ENCODE results near the gene SCRN1. TPM values are rescaled to one million over a fixed set of nuclear protein-coding genes. Genes with fewer than 3 reads are reported as not detected.

Gene SCRN1
- total RNA-seq, 2 donors from 2014 or later: 20.4 to 30.4 TPM

GRCh38 chr7:29998489-29998888 lies 8.9 kb upstream of the SCRN1 start:
- intact Hi-C loops (cut with DNase I): no loop called here
- ATAC-seq: no peak
- H3K27ac ChIP-seq: no peak overlapping the region
- no peaks in the 10 kb centered on the region for H3K27me3 ChIP-seq
- H3K9me3 ChIP-seq: no peaks in the 10 kb centered on the region
- no peak for DNase-seq
- TF ChIP-seq CTCF (IDR thresholded peaks at IDR 0.05): no peak
- no peak for TF ChIP-seq POLR2A (IDR thresholded peaks at IDR 0.05)
- no peaks in the 10 kb centered on the region for H3K4me1 ChIP-seq
- no peak overlapping the region for H3K4me3 ChIP-seq
- H3K36me3 ChIP-seq (replicated peaks in 1 of 2; ENCODE audit: insufficient read depth in 1 of 2, low read depth in 2 of 2): no peaks in the 10 kb centered on the region

- H3K4me3 ChIP-seq: no peak overlapping the region
- no peak for ATAC-seq
These were observed 6.7 kb upstream of the SCRN1 start for GRCh38 chr7:29996321-29996720.

GRCh38 chr7:29995652-29996051 lies 6.1 kb upstream of the SCRN1 start:
- no peaks in the 10 kb centered on the region for H3K9me3 ChIP-seq
- no peaks in the 10 kb centered on the region for H3K4me1 ChIP-seq
- DNase-seq (no peak), ATAC-seq (no peak)
- H3K36me3 ChIP-seq (replicated peaks in 1 of 2; ENCODE audit: insufficient read depth in 1 of 2, low read depth in 2 of 2): no peaks in the 10 kb centered on the region
- H3K27ac ChIP-seq: no peak overlapping the region
- H3K27me3 ChIP-seq: no peaks in the 10 kb centered on the region
- intact Hi-C loops (cut with DNase I): no loop called here
- no peak overlapping the region for H3K4me3 ChIP-seq
- no peak for TF ChIP-seq CTCF (IDR thresholded peaks at IDR 0.05)
- TF ChIP-seq POLR2A (IDR thresholded peaks at IDR 0.05): no peak

More at GRCh38 chr7:29996321-29996720, 6.7 kb upstream of the SCRN1 start:
- Histone ChIP-seq H3K4me1 (no peaks in the 10 kb centered on the region), H3K27me3 (no peaks in the 10 kb centered on the region), H3K27ac (no peak overlapping the region), H3K9me3 (no peaks in the 10 kb centered on the region), H3K36me3 (replicated peaks in 1 of 2; ENCODE audit: insufficient read depth in 1 of 2, low read depth in 2 of 2) (no peaks in the 10 kb centered on the region)
- no peak for DNase-seq
- TF ChIP-seq CTCF (IDR thresholded peaks at IDR 0.05) (no peak), POLR2A (IDR thresholded peaks at IDR 0.05) (no peak)
- intact Hi-C loops (cut with DNase I): no loop called here

GRCh38 chr7:29993140-29993539 lies 3.5 kb upstream of the SCRN1 start:
- WGBS, 2 donors: 88 to 89% methylated on average over 4 of the region's 4 CpGs
- H3K4me1 ChIP-seq: peaks cover 12% of the 10 kb centered on the region

GRCh38 chr7:29991937-29992336 lies 2.3 kb upstream of the SCRN1 start:
- peaks cover 24% of the 10 kb centered on the region for H3K4me1 ChIP-seq
- H3K27ac ChIP-seq: no peak overlapping the region
- ATAC-seq (no peak), DNase-seq (no peak)
- no peaks in the 10 kb centered on the region for H3K9me3 ChIP-seq
- TF ChIP-seq CTCF (IDR thresholded peaks at IDR 0.05) (no peak), POLR2A (IDR thresholded peaks at IDR 0.05) (no peak)
- 98 to 99% methylated on average over 5 of the region's 5 CpGs for WGBS, 2 donors
- intact Hi-C loops (cut with DNase I): no loop called here
- H3K4me3 ChIP-seq: no peak overlapping the region
- H3K27me3 ChIP-seq: no peaks in the 10 kb centered on the region
- no peaks in the 10 kb centered on the region for H3K36me3 ChIP-seq (replicated peaks in 1 of 2; ENCODE audit: insufficient read depth in 1 of 2, low read depth in 2 of 2)

More at GRCh38 chr7:29993140-29993539, 3.5 kb upstream of the SCRN1 start:
- Histone ChIP-seq H3K4me3 (no peak overlapping the region), H3K27me3 (no peaks in the 10 kb centered on the region), H3K9me3 (no peaks in the 10 kb centered on the region), H3K36me3 (replicated peaks in 1 of 2; ENCODE audit: insufficient read depth in 1 of 2, low read depth in 2 of 2) (no peaks in the 10 kb centered on the region), H3K27ac (no peak overlapping the region)
- DNase-seq: no peak
- intact Hi-C loops (cut with DNase I): no loop called here
- ATAC-seq: no peak
- TF ChIP-seq POLR2A (IDR thresholded peaks at IDR 0.05): no peak
